NB4 (cell line): ENCODE results near the gene RGS8.

Experiments used
- DNase-seq: peaks from one replicate; pipeline ENCODE4 v3.0.0; 2010; ENCODE audit warnings: low read depth
- H3K4me3 ChIP-seq: one replicate; pipeline ENCODE4 v1.5.1; 2011; ENCODE audit warnings: mild to moderate bottlenecking, low read depth, low read length, moderate library complexity
- MYC ChIP-seq: IDR thresholded peaks from 2 replicates; pipeline ENCODE4 v1.6.1; 2011; ENCODE audit warnings: low read depth, low read length
- POLR2A ChIP-seq: IDR thresholded peaks from 2 replicates; pipeline ENCODE4 v1.6.1; 2011; ENCODE audit warnings: mild to moderate bottlenecking; ENCODE audit not compliant: insufficient read length; ENCODE audit errors: extremely low read depth
- TF ChIP-seq, protein P1 (sequence below): IDR thresholded peaks from 2 replicates; pipeline ENCODE4 v1.6.1; 2011; ENCODE audit warnings: low read depth, low read length
- TF ChIP-seq, protein P2 (sequence below): IDR thresholded peaks from one replicate; pipeline ENCODE4 v1.5.1; 2012; ENCODE audit warnings: low read depth, low read length

RGS8 gene

DNA sequence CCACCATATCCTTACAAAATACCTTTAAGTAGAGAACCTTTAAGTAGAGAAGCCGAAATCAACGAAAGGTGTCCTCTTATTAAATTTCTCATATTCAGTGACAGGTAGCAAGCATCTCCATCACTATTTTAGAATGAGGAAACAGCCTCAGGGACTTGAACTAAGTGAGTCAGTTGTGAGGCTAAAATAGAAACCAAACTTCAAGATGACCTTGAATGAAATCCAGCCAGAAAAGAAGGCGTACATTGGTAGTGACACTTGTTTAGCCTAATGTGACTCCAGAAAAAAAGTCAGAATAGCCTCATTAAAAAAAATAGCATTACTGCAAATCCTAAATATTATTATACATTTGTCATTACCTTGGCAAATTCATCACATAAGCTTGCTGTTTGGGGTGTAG is 20.1 kb downstream of the RGS8 start:
- TF ChIP-seq, protein P1, sequence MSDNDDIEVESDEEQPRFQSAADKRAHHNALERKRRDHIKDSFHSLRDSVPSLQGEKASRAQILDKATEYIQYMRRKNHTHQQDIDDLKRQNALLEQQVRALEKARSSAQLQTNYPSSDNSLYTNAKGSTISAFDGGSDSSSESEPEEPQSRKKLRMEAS = no peak
- TF ChIP-seq POLR2A = no peak
- no peak for TF ChIP-seq MYC
- TF ChIP-seq, protein P2, sequence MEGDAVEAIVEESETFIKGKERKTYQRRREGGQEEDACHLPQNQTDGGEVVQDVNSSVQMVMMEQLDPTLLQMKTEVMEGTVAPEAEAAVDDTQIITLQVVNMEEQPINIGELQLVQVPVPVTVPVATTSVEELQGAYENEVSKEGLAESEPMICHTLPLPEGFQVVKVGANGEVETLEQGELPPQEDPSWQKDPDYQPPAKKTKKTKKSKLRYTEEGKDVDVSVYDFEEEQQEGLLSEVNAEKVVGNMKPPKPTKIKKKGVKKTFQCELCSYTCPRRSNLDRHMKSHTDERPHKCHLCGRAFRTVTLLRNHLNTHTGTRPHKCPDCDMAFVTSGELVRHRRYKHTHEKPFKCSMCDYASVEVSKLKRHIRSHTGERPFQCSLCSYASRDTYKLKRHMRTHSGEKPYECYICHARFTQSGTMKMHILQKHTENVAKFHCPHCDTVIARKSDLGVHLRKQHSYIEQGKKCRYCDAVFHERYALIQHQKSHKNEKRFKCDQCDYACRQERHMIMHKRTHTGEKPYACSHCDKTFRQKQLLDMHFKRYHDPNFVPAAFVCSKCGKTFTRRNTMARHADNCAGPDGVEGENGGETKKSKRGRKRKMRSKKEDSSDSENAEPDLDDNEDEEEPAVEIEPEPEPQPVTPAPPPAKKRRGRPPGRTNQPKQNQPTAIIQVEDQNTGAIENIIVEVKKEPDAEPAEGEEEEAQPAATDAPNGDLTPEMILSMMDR = no peak
- DNase-seq = no peak

DNA sequence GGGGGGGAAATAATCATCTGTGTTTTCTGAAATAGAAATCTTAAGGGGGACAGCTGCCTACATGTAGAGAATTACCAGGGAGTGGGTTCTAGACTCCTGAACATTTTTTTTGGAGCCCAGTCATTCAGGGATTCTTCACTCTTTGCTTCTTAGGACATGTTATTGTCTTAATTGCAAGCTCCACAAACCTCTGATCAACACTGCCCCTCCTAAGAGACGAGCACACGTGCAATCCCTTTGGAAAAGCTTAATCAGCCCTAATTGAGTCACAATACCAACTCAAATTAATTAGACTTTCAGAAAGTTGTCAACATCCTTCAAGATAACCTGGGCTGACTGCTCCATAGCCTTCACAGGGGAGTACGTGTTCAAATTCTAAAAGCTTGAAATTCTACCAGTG is 21.4 kb downstream of the RGS8 start:
- TF ChIP-seq, protein P1 = no peak
- no peak for TF ChIP-seq POLR2A
- TF ChIP-seq, protein P2 = no peak
- TF ChIP-seq MYC = no peak
- no peak for DNase-seq
- H3K4me3 ChIP-seq = no peak overlapping the region

More for the DNA sequence above, 20.1 kb downstream of the RGS8 start:
- H3K4me3 ChIP-seq = no peak overlapping the region

DNA sequence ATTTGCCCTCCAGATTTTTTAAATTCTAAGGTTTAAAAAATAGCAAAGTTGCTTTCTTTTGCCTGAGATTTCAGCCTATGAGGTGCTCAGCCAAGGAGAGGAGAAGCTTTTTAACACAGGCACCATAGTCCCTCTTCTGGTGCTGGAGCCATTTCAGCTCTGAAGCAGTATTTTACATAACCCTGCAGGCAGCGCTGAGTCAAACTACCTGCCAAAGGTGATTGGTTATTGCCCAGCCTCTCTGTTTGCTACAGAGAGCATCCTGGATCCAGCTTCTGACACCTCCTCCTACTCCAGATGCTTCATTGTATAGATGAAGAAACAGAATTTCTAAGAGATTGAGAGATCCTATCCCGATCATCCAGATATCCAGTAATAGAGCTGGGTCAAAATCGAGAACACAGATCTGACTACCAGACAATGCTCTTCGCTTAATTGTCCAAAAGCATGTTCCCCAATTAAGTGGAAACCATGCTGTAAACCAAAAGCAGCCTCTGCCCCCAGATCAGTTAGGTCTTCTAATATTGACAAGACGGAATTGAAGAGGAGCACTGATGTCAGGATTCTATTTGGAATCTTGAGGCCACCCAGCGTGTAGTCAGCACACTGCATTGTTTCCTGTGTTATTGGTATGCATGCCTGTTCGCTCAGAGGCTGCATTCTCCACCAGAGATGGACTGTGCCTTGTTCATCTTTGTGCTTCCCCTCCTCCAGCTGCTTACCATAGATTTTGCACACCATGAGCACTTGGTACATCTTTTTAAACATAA is 22.1 kb downstream of the RGS8 start:
- TF ChIP-seq, protein P2 = no peak
- TF ChIP-seq POLR2A = no peak
- DNase-seq = no peak
- no peak overlapping the region for H3K4me3 ChIP-seq

DNA sequence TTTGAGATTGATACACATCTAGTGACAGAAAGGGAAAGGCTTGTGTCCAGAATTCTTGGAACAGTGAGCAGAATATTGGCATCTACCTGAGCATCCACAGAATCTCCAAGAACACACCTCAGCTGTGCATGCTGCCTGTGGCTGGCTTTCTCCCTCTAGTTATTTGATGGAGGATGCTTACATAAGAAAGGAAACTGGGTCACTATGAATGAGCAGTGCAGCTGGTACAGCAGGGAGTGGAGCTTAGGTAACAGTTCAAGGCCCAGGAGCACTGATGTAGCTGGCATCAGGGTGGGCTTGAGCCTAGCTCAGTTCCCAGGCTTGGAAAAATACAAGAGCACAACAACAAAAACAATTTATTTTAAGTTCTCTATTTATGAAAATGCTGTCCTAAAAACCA is 26.3 kb downstream of the RGS8 start:
- TF ChIP-seq, protein P2 = no peak
- no peak for TF ChIP-seq POLR2A
- TF ChIP-seq, protein P1 = no peak
- no peak for TF ChIP-seq MYC
- H3K4me3 ChIP-seq = no peak overlapping the region
- no peak for DNase-seq

DNA sequence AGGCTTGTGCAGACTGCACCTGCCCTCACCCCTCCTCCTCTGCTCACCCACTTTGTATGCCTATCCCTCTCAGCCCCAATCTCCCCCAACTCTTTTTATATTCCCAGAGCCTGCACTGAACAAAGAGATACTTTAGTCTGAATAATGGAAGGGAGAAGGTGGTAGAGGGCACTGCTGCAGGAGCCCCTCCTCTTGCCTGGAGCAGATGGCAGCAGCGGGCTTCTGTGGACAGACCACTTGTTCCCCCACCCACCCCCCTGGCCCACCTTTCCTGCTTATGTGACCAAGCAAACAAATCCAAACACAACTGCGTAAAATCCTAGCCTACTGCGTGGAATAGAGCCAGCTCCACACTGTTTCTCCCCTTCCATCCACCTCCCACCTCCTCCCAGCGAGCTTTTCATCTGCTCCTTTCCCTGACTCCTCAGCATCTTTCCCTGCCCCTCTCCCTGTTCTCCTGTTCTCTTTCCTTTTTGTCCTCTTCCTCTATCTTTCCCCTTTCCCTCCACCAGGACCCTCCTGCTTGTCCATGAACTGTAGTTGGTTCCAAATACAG is 27.5 kb downstream of the RGS8 start:
- H3K4me3 ChIP-seq = no peak overlapping the region
- DNase-seq = no peak
- TF ChIP-seq, protein P2 = no peak

DNA sequence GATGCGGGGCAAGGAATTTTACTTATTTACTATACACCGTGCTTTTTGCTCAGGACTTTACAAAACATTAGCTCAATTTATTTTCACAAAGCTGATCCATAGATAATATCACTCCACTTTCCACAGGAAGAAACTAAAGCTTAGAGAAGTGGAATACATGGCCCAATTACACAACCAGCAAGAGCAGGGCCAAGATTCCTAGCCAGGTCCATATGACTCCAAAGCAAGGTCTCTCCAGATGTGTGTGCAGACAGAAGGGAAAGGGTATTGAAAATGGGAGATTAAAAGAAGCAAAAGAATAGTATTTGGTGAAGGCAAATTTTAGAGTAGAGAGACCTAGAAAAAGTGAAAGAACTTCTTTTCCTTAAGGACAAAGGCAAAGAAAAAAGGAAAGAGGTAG is 30.4 kb downstream of the RGS8 start:
- no peak for DNase-seq
- no peak overlapping the region for H3K4me3 ChIP-seq
- TF ChIP-seq POLR2A (no peak), MYC (no peak)
- TF ChIP-seq, protein P2 = no peak
- TF ChIP-seq, protein P1 = no peak
